Activated naive CD8-positive, alpha-beta T cell treated with anti-CD3 and anti-CD28 coated beads, Interleukin-2, amount 50 U/mL, for 24 hours (primary cell): Measurements from ENCODE around the gene TGFBR2.

Source experiments
- ATAC-seq: fragments of 150-1000 bp; cut with Tn5 transposase; one replicate; pipeline ENCODE4 v1.10.0; 2021
- DNase-seq: peaks from one replicate; pipeline ENCODE4 v3.0.0; 2021
- H3K27ac Mint-ChIP-seq: one replicate; pipeline ENCODE4 v1.8.0; 2021; ENCODE audit warnings: mild to moderate bottlenecking, mixed read lengths
- H3K27me3 Mint-ChIP-seq: one replicate; pipeline ENCODE4 v1.8.0; 2021; ENCODE audit warnings: mixed read lengths
- H3K36me3 Mint-ChIP-seq: one replicate; pipeline ENCODE4 v1.8.0; 2021; ENCODE audit warnings: low read depth, mixed read lengths
- H3K4me1 Mint-ChIP-seq: one replicate; pipeline ENCODE4 v1.8.0; 2021; ENCODE audit warnings: mixed read lengths
- H3K4me3 Mint-ChIP-seq: one replicate; pipeline ENCODE4 v1.8.0; 2021; ENCODE audit warnings: mild to moderate bottlenecking, moderate library complexity, mixed read lengths
- H3K9me3 Mint-ChIP-seq: one replicate; pipeline ENCODE4 v1.8.0; 2021; ENCODE audit warnings: mixed read lengths

TGFBR2 gene

GRCh38 chr3:30587904-30588303 is 18.5 kb upstream of the TGFBR2 start:
- Mint-ChIP-seq H3K9me3 (no peaks in the 10 kb centered on the region), H3K36me3 (no peaks in the 10 kb centered on the region), H3K27ac (no peak overlapping the region), H3K4me3 (no peak overlapping the region), H3K27me3 (no peaks in the 10 kb centered on the region), H3K4me1 (no peaks in the 10 kb centered on the region)
- ATAC-seq (no peak), DNase-seq (no peak)

DNA sequence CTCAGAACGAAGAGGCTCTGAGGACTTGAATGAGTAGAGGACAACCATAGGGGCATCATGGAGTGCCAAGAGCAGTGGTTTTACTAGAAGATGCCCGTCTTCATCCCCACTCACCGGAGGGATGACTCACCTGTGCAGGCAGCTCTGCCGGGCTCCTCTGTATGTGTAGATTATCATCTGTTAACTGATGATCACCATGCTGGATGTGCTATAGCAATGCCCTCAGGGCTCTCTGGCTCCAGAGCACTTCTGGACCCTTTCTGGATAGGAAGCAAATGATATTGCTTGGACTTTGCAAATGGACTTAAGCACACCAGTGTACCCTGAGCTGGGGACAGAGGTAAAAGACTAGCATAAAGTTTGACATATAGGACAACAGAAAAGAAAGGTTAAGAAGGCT is 10.2 kb upstream of the TGFBR2 start:
- no peaks in the 10 kb centered on the region for H3K36me3 Mint-ChIP-seq
- H3K27ac Mint-ChIP-seq: no peak overlapping the region
- no peak overlapping the region for H3K4me3 Mint-ChIP-seq
- no peak for ATAC-seq
- peaks cover 30% of the 10 kb centered on the region for H3K4me1 Mint-ChIP-seq
- no peak for DNase-seq
- no peaks in the 10 kb centered on the region for H3K9me3 Mint-ChIP-seq
- no peaks in the 10 kb centered on the region for H3K27me3 Mint-ChIP-seq

GRCh38 chr3:30597131-30597768 is 9.2 kb upstream of the TGFBR2 start:
- no peak for DNase-seq
- no peak overlapping the region for H3K27ac Mint-ChIP-seq
- peaks cover 36% of the 10 kb centered on the region for H3K4me1 Mint-ChIP-seq
- no peak overlapping the region for H3K4me3 Mint-ChIP-seq
- H3K9me3 Mint-ChIP-seq: no peaks in the 10 kb centered on the region
- peaks cover 3% of the 10 kb centered on the region for H3K36me3 Mint-ChIP-seq
- H3K27me3 Mint-ChIP-seq: no peaks in the 10 kb centered on the region
- ATAC-seq: no peak

DNA sequence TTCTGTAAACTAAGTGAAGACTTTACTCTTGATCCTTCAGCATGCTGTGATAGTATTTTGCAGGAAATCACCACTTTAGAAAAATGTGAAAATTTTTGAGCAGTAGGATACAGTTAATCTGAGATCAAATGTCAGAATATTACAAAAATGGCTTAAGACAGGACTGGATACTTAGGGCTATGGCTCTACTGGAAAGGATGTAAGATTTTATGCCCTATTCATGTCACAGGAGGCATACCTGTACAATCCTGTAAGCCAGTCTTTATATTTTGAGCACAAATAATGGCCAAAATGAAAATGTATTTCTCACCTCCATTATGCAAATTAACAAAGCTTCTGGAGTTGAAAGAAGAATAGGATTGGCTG is 8.6 kb upstream of the TGFBR2 start:
- H3K9me3 Mint-ChIP-seq: no peaks in the 10 kb centered on the region
- H3K27me3 Mint-ChIP-seq: no peaks in the 10 kb centered on the region
- ATAC-seq: no peak
- no peak for DNase-seq
- H3K4me1 Mint-ChIP-seq: peaks cover 40% of the 10 kb centered on the region
- no peak overlapping the region for H3K27ac Mint-ChIP-seq
- peaks cover 3% of the 10 kb centered on the region for H3K36me3 Mint-ChIP-seq
- H3K4me3 Mint-ChIP-seq: no peak overlapping the region

GRCh38 chr3:30598668-30599545 is 7.5 kb upstream of the TGFBR2 start:
- H3K36me3 Mint-ChIP-seq: peaks cover 3% of the 10 kb centered on the region
- H3K4me1 Mint-ChIP-seq: peaks cover 52% of the 10 kb centered on the region
- H3K9me3 Mint-ChIP-seq: no peaks in the 10 kb centered on the region
- no peaks in the 10 kb centered on the region for H3K27me3 Mint-ChIP-seq
- H3K4me3 Mint-ChIP-seq: no peak overlapping the region
- no peak overlapping the region for H3K27ac Mint-ChIP-seq
- ATAC-seq: peak; percentile 85
- no peak for DNase-seq

- Mint-ChIP-seq H3K27me3 (no peaks in the 10 kb centered on the region), H3K36me3 (peaks cover 3% of the 10 kb centered on the region), H3K4me1 (peaks cover 68% of the 10 kb centered on the region), H3K27ac (no peak overlapping the region), H3K9me3 (no peaks in the 10 kb centered on the region), H3K4me3 (no peak overlapping the region)
- DNase-seq (no peak), ATAC-seq (no peak)
Measured at GRCh38 chr3:30600572-30600971, 5.8 kb upstream of the TGFBR2 start.

GRCh38 chr3:30602946-30603345 is 3.5 kb upstream of the TGFBR2 start:
- H3K27me3 Mint-ChIP-seq: no peaks in the 10 kb centered on the region
- peaks cover 5% of the 10 kb centered on the region for H3K36me3 Mint-ChIP-seq
- H3K9me3 Mint-ChIP-seq: no peaks in the 10 kb centered on the region
- H3K27ac Mint-ChIP-seq: peak overlapping the region; percentile 96
- H3K4me3 Mint-ChIP-seq: peak overlapping the region; percentile 14
- peaks cover 68% of the 10 kb centered on the region for H3K4me1 Mint-ChIP-seq
- DNase-seq (no peak), ATAC-seq (no peak)

DNA sequence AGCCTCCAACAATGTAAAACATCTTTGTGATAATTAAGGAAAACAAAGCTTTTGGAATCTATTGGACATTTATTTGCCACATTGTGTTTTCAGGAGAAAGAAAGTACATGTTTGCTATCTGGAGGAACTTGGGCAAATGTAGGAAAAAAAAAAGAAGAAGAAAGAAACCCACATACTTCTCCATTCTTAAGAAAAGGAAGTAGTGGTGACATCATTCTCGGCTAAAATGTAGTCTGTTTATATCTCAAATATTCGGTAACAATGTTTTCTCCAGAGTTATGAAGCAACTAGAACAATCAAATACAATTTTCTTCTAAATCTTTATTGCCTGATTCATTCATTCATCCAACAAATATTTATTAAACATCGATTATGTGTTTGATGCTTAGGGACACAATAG is 2.3 kb upstream of the TGFBR2 start:
- no peak for ATAC-seq
- peak overlapping the region; percentile 92 for H3K4me3 Mint-ChIP-seq
- peaks cover 17% of the 10 kb centered on the region for H3K36me3 Mint-ChIP-seq
- H3K27ac Mint-ChIP-seq: peak overlapping the region; percentile 96
- H3K27me3 Mint-ChIP-seq: no peaks in the 10 kb centered on the region
- DNase-seq: no peak
- no peaks in the 10 kb centered on the region for H3K9me3 Mint-ChIP-seq
- peaks cover 65% of the 10 kb centered on the region for H3K4me1 Mint-ChIP-seq

DNA sequence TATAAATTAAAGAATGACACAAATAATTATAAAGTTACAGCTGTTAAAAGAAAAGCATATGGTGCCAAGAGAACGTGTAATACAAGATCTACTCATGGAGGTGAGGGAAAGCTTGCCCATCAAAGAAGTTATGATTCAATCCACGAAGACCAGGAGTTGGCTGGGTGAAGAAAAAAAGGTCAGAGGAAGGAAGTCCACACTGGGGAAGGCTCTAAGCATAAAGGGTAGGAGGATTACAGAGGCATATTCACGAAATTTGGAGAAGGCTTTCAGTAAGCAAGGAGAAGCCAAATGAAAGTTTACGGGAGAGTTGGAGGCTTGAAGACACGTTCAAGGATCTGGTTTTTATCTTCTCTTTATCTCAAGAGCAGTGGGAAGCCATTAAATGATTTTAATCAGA is 1.8 kb upstream of the TGFBR2 start:
- Mint-ChIP-seq H3K36me3 (peaks cover 21% of the 10 kb centered on the region), H3K27ac (peak overlapping the region; percentile 96), H3K4me1 (peaks cover 60% of the 10 kb centered on the region), H3K9me3 (no peaks in the 10 kb centered on the region), H3K27me3 (no peaks in the 10 kb centered on the region), H3K4me3 (peak overlapping the region; percentile 92)
- ATAC-seq: peak; percentile 25
- no peak for DNase-seq

DNA sequence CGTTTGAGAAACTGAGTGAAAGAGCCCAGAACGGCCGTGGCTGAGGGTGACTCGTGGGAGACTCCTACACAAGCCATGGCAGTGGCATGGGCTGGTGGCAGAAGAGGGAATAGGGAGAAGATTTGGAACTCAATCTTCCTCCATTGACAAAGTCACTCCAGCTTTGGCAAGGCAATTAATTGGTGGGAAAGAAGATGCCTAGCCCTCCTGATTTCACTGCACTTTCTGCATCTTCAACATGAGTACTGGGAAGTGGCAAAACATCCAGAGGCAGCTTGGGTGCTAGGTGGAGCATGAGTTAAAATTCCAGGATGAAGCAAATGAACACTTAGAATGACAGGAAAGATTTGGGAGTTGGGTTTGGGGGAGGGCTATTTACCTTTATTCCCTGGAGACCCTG is 1.4 kb upstream of the TGFBR2 start:
- H3K27ac Mint-ChIP-seq: peak overlapping the region; percentile 96
- DNase-seq (no peak), ATAC-seq (no peak)
- H3K36me3 Mint-ChIP-seq: peaks cover 26% of the 10 kb centered on the region
- H3K9me3 Mint-ChIP-seq: no peaks in the 10 kb centered on the region
- H3K4me3 Mint-ChIP-seq: peak overlapping the region; percentile 92
- H3K27me3 Mint-ChIP-seq: no peaks in the 10 kb centered on the region
- H3K4me1 Mint-ChIP-seq: peaks cover 60% of the 10 kb centered on the region

GRCh38 chr3:30605706-30606300 is 598 bp upstream of the TGFBR2 start:
- no peak for ATAC-seq

DNA sequence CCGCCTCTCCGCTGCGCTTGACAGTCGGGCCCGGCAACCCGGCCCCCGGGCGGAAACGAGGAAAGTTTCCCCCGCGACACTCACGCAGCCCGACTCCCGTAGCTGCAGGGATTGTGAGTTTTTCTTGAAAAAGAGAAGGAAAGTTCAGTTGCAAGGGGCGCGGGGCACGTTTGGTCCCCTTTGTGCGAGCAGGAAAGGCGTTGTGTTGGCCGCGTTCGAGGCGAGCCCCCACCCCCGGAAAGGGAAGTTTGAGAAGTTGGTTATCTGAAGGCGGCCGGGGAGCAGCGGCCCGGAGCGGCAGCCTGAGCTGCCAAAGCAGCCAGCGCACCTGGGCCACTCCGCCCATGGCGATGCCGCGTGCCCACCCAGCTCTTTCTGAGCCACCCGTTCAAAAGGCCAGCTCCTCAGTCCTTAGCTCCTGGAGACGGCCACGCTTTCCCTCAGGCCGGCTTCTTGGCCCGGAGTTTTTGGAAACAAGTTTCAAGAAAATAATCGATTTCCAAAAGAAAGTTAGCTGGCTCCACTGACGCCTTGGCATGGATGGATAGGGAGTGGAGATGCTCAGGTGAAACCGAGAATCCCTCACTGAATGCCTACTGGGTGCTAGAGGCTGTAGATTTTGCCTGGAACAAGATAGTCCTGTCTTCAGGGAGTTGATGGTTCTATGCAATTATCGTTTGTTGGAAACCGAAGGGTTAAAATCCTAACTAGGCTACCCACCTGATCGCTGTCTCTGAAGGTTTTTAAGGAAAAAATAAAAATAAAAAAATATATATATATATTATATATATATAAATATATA is 832 bp downstream of the TGFBR2 start:
- ATAC-seq: peak; percentile 12

More at GRCh38 chr3:30605706-30606300, 598 bp upstream of the TGFBR2 start:
- DNase-seq: no peak
- Mint-ChIP-seq H3K27me3 (no peaks in the 10 kb centered on the region), H3K36me3 (peaks cover 32% of the 10 kb centered on the region), H3K4me1 (peaks cover 63% of the 10 kb centered on the region), H3K27ac (peak overlapping the region; percentile 96), H3K4me3 (peak overlapping the region; percentile 92), H3K9me3 (no peaks in the 10 kb centered on the region)

GRCh38 chr3:30608598-30608947 is 2.2 kb downstream of the TGFBR2 start:
- Mint-ChIP-seq H3K4me3 (peak overlapping the region; percentile 92), H3K4me1 (peaks cover 71% of the 10 kb centered on the region), H3K9me3 (no peaks in the 10 kb centered on the region), H3K36me3 (peaks cover 47% of the 10 kb centered on the region), H3K27ac (peak overlapping the region; percentile 93), H3K27me3 (no peaks in the 10 kb centered on the region)
- no peak for ATAC-seq
- DNase-seq: no peak

More for the DNA sequence above, 832 bp downstream of the TGFBR2 start:
- Mint-ChIP-seq H3K4me3 (peak overlapping the region; percentile 92), H3K27ac (peak overlapping the region; percentile 93), H3K9me3 (no peaks in the 10 kb centered on the region), H3K27me3 (no peaks in the 10 kb centered on the region), H3K36me3 (peaks cover 38% of the 10 kb centered on the region), H3K4me1 (peaks cover 70% of the 10 kb centered on the region)
- peak; percentile 72 for DNase-seq

- H3K36me3 Mint-ChIP-seq: peaks cover 49% of the 10 kb centered on the region
Measured at GRCh38 chr3:30609930-30610701, 3.7 kb downstream of the TGFBR2 start.

More at GRCh38 chr3:30609930-30610701, 3.7 kb downstream of the TGFBR2 start:
- Mint-ChIP-seq H3K27me3 (no peaks in the 10 kb centered on the region), H3K4me1 (peaks cover 71% of the 10 kb centered on the region), H3K9me3 (no peaks in the 10 kb centered on the region), H3K4me3 (peak overlapping the region; percentile 92), H3K27ac (peak overlapping the region; percentile 93)
- no peak for DNase-seq
- no peak for ATAC-seq
